GM23338 (cell line): Measurements from ENCODE around the gene CPTP. TPM values are rescaled to one million over a fixed set of nuclear protein-coding genes. Genes with fewer than 3 reads are reported as not detected.

Source experiments
- ATAC-seq: fragments of 200-7000 bp; cut with Tn5 transposase; 3 replicates; pipeline ENCODE4 v1.9.1; 2020
- DNase-seq: peaks from one replicate; pipeline ENCODE4 v3.0.0-alpha.2; 2015; ENCODE audit warnings: low spot score
- H2AFZ ChIP-seq: fragments of 200-600 bp; sonication (generic); 2 replicates; pipeline ENCODE4 v1.8.0; 2016; ENCODE audit warnings: antibody characterized with exemption, mild to moderate bottlenecking, moderate library complexity
- H3F3A ChIP-seq: fragments of 200-600 bp; sonication (generic); replicated peaks from 2 replicates; pipeline ENCODE4 v1.8.0; 2017; ENCODE audit warnings: antibody characterized with exemption, mixed run types, low read depth
- H3K27ac ChIP-seq: fragments of 200-600 bp; sonication (generic); 2 replicates; pipeline ENCODE4 v1.6.1; 2016; ENCODE audit warnings: low read depth
- H3K27me3 ChIP-seq: fragments of 200-600 bp; sonication (generic); 2 replicates; pipeline ENCODE4 v1.8.0; 2016; ENCODE audit warnings: mild to moderate bottlenecking, mixed run types, moderate library complexity; ENCODE audit not compliant: insufficient read depth
- H3K36me3 ChIP-seq: fragments of 200-600 bp; sonication (generic); 2 replicates; pipeline ENCODE4 v1.8.0; 2016; ENCODE audit warnings: mild to moderate bottlenecking; ENCODE audit not compliant: insufficient read depth
- H3K4me1 ChIP-seq: fragments of 200-600 bp; sonication (generic); 2 replicates; pipeline ENCODE4 v1.8.0; 2016; ENCODE audit warnings: mild to moderate bottlenecking, moderate library complexity; ENCODE audit not compliant: insufficient read depth
- H3K4me2 ChIP-seq: fragments of 200-600 bp; sonication (generic); 2 replicates; pipeline ENCODE4 v1.7.1; 2017; ENCODE audit warnings: mixed run types
- H3K4me3 ChIP-seq: fragments of 200-600 bp; sonication (generic); 2 replicates; pipeline ENCODE4 v1.6.1; 2016; ENCODE audit warnings: mixed run types
- H3K79me2 ChIP-seq: fragments of 200-600 bp; sonication (generic); replicated peaks from 2 replicates; pipeline ENCODE4 v1.8.0; 2017; ENCODE audit warnings: mild to moderate bottlenecking; ENCODE audit not compliant: insufficient read depth
- H3K9me2 ChIP-seq: fragments of 200-600 bp; sonication (generic); 2 replicates; pipeline ENCODE4 v1.8.0; 2017; ENCODE audit not compliant: insufficient read depth
- H4K20me1 ChIP-seq: fragments of 200-600 bp; sonication (generic); replicated peaks from 2 replicates; pipeline ENCODE4 v1.8.0; 2017; ENCODE audit warnings: mild to moderate bottlenecking; ENCODE audit not compliant: insufficient read depth
- H3K27ac Mint-ChIP-seq: 2 replicates; pipeline ENCODE4 v1.8.0; 2020; ENCODE audit warnings: inconsistent platforms, mild to moderate bottlenecking, moderate library complexity, mixed read lengths
- H3K27me3 Mint-ChIP-seq: 3 replicates; pipeline ENCODE4 v1.8.0; 2022; ENCODE audit warnings: low read depth, mild to moderate bottlenecking, moderate library complexity, mixed read lengths, inconsistent platforms; ENCODE audit not compliant: insufficient read depth, poor library complexity
- H3K36me3 Mint-ChIP-seq: 3 replicates; pipeline ENCODE4 v1.8.0; 2021; ENCODE audit warnings: low read depth, mild to moderate bottlenecking, inconsistent platforms, moderate library complexity, mixed read lengths
- H3K4me1 Mint-ChIP-seq: 3 replicates; pipeline ENCODE4 v1.8.0; 2020; ENCODE audit warnings: mild to moderate bottlenecking, inconsistent platforms, mixed read lengths
- H3K4me3 Mint-ChIP-seq: 3 replicates; pipeline ENCODE4 v1.8.0; 2021; ENCODE audit warnings: moderate library complexity, mild to moderate bottlenecking, inconsistent platforms, mixed read lengths
- H3K9me3 Mint-ChIP-seq: 3 replicates; pipeline ENCODE4 v1.8.0; 2020; ENCODE audit warnings: moderate library complexity, mild to moderate bottlenecking, inconsistent platforms, mixed read lengths
- CREB1 ChIP-seq: fragments of 250-450 bp; sonication (Bioruptor Pico); IDR thresholded peaks from 2 replicates; pipeline ENCODE4 v1.5.0; 2020; ENCODE audit warnings: low read depth, mild to moderate bottlenecking, moderate library complexity
- EZH2 ChIP-seq: fragments of 200-600 bp; sonication (generic); IDR thresholded peaks from one replicate; pipeline ENCODE4 v1.8.0; 2017; ENCODE audit warnings: antibody characterized with exemption, mild to moderate bottlenecking, low read depth; ENCODE audit not compliant: unreplicated experiment
- EZH2phosphoT487 ChIP-seq: fragments of 200-600 bp; sonication (generic); IDR thresholded peaks from one replicate; pipeline ENCODE4 v1.8.1; 2018; ENCODE audit warnings: antibody characterized with exemption; ENCODE audit not compliant: unreplicated experiment
- JUNB ChIP-seq: IDR thresholded peaks from one replicate; pipeline ENCODE4 v1.6.1; 2016; ENCODE audit warnings: antibody characterized with exemption; ENCODE audit not compliant: unreplicated experiment
- NANOG ChIP-seq: IDR thresholded peaks from 2 replicates; pipeline ENCODE4 v1.6.1; 2016; ENCODE audit warnings: antibody characterized with exemption, borderline replicate concordance
- POLR2AphosphoS5 ChIP-seq: IDR thresholded peaks from 2 replicates; pipeline ENCODE4 v1.6.1; 2016; ENCODE audit warnings: antibody characterized with exemption, low read depth
- STAT1 ChIP-seq: IDR thresholded peaks from one replicate; pipeline ENCODE4 v1.6.1; 2016; ENCODE audit warnings: antibody characterized with exemption; ENCODE audit not compliant: unreplicated experiment
- ZNF114 ChIP-seq: fragments of 250-450 bp; sonication (Bioruptor Pico); IDR thresholded peaks from 2 replicates; pipeline ENCODE4 v1.5.0; 2020; ENCODE audit warnings: mild to moderate bottlenecking, moderate library complexity
- ZNF331 ChIP-seq: fragments of 250-450 bp; sonication (Bioruptor Pico); IDR thresholded peaks from 2 replicates; pipeline ENCODE4 v1.5.0; 2020; ENCODE audit warnings: low read depth, mild to moderate bottlenecking, moderate library complexity
- polyA plus RNA-seq: library from polyadenylated mRNA; unstranded; fragments of >200 nt; fragmentation: Nextera tagmentation; extraction: Ambion mirVana; gene quantifications from 2 replicates; pipeline ENCODE4 v1.2.1, GENCODE V29; 2016
- total RNA-seq: library from RNA; depleted of rRNA; stranded (reverse); fragments of >200 nt; shearing (Covaris generic); gene quantifications from 2 replicates; pipeline ENCODE4 v1.2.3, GENCODE V29; 2014
- TF ChIP-seq, protein P1 (sequence below), 2 experiments: fragments of 200-600 bp in 1 of 2; sonication (generic) in 1 of 2; conservative IDR thresholded peaks; 2 replicates each; pipeline versions ENCODE4 v1.5.1 to v1.6.1; 2016 to 2017; ENCODE audit warnings: antibody characterized with exemption in 2 of 2, low read depth in 2 of 2, mild to moderate bottlenecking in 2 of 2, moderate library complexity in 1 of 2
- TF ChIP-seq, protein P2 (sequence below): IDR thresholded peaks from 2 replicates; pipeline ENCODE4 v1.6.1; 2016; ENCODE audit warnings: antibody characterized with exemption
- TF ChIP-seq, protein P3 (sequence below): IDR thresholded peaks from one replicate; pipeline ENCODE4 v1.6.1; 2018; ENCODE audit warnings: antibody characterized with exemption; ENCODE audit not compliant: unreplicated experiment
- TF ChIP-seq, protein P4 (sequence below): fragments of 250-450 bp; sonication (Bioruptor Pico); IDR thresholded peaks from 2 replicates; pipeline ENCODE4 v1.5.0; 2020; ENCODE audit warnings: mild to moderate bottlenecking, moderate library complexity

Gene CPTP
- total and polyA plus RNA-seq, 2 experiments from 2014 or later = 8.1 to 13.5 TPM

DNA sequence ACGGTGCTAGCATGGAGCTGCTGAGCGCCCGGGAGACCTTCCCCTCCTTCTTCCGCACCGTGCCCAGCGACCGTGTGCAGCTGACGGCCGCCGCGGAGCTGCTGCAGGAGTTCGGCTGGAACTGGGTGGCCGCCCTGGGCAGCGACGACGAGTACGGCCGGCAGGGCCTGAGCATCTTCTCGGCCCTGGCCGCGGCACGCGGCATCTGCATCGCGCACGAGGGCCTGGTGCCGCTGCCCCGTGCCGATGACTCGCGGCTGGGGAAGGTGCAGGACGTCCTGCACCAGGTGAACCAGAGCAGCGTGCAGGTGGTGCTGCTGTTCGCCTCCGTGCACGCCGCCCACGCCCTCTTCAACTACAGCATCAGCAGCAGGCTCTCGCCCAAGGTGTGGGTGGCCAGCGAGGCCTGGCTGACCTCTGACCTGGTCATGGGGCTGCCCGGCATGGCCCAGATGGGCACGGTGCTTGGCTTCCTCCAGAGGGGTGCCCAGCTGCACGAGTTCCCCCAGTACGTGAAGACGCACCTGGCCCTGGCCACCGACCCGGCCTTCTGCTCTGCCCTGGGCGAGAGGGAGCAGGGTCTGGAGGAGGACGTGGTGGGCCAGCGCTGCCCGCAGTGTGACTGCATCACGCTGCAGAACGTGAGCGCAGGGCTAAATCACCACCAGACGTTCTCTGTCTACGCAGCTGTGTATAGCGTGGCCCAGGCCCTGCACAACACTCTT, 7.6 kb downstream of the CPTP start:
- H3K36me3 Mint-ChIP-seq = peaks cover 5% of the 10 kb centered on the region; the same call in 2 of the 3 replicates
- H3K9me3 Mint-ChIP-seq = no peaks in the 10 kb centered on the region
- Histone ChIP-seq H2AFZ (no peak overlapping the region), H3K4me2 (no peak overlapping the region), H3K27ac (no peak overlapping the region), H3K27me3 (no peaks in the 10 kb centered on the region), H3F3A (peaks cover 18% of the 10 kb centered on the region; the same call in 1 of the 2 replicates), H3K4me1 (no peaks in the 10 kb centered on the region), H3K4me3 (no peak overlapping the region), H4K20me1 (no peaks in the 10 kb centered on the region), H3K79me2 (no peaks in the 10 kb centered on the region), H3K9me2 (no peaks in the 10 kb centered on the region), H3K36me3 (no peaks in the 10 kb centered on the region)
- H3K4me3 Mint-ChIP-seq = no peak overlapping the region
- TF ChIP-seq, protein P1, sequence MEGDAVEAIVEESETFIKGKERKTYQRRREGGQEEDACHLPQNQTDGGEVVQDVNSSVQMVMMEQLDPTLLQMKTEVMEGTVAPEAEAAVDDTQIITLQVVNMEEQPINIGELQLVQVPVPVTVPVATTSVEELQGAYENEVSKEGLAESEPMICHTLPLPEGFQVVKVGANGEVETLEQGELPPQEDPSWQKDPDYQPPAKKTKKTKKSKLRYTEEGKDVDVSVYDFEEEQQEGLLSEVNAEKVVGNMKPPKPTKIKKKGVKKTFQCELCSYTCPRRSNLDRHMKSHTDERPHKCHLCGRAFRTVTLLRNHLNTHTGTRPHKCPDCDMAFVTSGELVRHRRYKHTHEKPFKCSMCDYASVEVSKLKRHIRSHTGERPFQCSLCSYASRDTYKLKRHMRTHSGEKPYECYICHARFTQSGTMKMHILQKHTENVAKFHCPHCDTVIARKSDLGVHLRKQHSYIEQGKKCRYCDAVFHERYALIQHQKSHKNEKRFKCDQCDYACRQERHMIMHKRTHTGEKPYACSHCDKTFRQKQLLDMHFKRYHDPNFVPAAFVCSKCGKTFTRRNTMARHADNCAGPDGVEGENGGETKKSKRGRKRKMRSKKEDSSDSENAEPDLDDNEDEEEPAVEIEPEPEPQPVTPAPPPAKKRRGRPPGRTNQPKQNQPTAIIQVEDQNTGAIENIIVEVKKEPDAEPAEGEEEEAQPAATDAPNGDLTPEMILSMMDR (conservative IDR thresholded peaks at IDR 0.05; ENCODE audit: low read depth in 2 of 2) = no peak
- no peak; the same call in 1 of the 2 replicates for TF ChIP-seq POLR2AphosphoS5
- TF ChIP-seq, protein P2, sequence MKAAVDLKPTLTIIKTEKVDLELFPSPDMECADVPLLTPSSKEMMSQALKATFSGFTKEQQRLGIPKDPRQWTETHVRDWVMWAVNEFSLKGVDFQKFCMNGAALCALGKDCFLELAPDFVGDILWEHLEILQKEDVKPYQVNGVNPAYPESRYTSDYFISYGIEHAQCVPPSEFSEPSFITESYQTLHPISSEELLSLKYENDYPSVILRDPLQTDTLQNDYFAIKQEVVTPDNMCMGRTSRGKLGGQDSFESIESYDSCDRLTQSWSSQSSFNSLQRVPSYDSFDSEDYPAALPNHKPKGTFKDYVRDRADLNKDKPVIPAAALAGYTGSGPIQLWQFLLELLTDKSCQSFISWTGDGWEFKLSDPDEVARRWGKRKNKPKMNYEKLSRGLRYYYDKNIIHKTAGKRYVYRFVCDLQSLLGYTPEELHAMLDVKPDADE = no peak
- no peak for TF ChIP-seq NANOG
- TF ChIP-seq ZNF114 (CRISPR knock-in tag) = no peak
- TF ChIP-seq ZNF331 = no peak
- TF ChIP-seq JUNB = no peak
- TF ChIP-seq STAT1 = no peak
- no peak for TF ChIP-seq CREB1
- TF ChIP-seq, protein P3, sequence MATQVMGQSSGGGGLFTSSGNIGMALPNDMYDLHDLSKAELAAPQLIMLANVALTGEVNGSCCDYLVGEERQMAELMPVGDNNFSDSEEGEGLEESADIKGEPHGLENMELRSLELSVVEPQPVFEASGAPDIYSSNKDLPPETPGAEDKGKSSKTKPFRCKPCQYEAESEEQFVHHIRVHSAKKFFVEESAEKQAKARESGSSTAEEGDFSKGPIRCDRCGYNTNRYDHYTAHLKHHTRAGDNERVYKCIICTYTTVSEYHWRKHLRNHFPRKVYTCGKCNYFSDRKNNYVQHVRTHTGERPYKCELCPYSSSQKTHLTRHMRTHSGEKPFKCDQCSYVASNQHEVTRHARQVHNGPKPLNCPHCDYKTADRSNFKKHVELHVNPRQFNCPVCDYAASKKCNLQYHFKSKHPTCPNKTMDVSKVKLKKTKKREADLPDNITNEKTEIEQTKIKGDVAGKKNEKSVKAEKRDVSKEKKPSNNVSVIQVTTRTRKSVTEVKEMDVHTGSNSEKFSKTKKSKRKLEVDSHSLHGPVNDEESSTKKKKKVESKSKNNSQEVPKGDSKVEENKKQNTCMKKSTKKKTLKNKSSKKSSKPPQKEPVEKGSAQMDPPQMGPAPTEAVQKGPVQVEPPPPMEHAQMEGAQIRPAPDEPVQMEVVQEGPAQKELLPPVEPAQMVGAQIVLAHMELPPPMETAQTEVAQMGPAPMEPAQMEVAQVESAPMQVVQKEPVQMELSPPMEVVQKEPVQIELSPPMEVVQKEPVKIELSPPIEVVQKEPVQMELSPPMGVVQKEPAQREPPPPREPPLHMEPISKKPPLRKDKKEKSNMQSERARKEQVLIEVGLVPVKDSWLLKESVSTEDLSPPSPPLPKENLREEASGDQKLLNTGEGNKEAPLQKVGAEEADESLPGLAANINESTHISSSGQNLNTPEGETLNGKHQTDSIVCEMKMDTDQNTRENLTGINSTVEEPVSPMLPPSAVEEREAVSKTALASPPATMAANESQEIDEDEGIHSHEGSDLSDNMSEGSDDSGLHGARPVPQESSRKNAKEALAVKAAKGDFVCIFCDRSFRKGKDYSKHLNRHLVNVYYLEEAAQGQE = no peak
- TF ChIP-seq, protein P4, sequence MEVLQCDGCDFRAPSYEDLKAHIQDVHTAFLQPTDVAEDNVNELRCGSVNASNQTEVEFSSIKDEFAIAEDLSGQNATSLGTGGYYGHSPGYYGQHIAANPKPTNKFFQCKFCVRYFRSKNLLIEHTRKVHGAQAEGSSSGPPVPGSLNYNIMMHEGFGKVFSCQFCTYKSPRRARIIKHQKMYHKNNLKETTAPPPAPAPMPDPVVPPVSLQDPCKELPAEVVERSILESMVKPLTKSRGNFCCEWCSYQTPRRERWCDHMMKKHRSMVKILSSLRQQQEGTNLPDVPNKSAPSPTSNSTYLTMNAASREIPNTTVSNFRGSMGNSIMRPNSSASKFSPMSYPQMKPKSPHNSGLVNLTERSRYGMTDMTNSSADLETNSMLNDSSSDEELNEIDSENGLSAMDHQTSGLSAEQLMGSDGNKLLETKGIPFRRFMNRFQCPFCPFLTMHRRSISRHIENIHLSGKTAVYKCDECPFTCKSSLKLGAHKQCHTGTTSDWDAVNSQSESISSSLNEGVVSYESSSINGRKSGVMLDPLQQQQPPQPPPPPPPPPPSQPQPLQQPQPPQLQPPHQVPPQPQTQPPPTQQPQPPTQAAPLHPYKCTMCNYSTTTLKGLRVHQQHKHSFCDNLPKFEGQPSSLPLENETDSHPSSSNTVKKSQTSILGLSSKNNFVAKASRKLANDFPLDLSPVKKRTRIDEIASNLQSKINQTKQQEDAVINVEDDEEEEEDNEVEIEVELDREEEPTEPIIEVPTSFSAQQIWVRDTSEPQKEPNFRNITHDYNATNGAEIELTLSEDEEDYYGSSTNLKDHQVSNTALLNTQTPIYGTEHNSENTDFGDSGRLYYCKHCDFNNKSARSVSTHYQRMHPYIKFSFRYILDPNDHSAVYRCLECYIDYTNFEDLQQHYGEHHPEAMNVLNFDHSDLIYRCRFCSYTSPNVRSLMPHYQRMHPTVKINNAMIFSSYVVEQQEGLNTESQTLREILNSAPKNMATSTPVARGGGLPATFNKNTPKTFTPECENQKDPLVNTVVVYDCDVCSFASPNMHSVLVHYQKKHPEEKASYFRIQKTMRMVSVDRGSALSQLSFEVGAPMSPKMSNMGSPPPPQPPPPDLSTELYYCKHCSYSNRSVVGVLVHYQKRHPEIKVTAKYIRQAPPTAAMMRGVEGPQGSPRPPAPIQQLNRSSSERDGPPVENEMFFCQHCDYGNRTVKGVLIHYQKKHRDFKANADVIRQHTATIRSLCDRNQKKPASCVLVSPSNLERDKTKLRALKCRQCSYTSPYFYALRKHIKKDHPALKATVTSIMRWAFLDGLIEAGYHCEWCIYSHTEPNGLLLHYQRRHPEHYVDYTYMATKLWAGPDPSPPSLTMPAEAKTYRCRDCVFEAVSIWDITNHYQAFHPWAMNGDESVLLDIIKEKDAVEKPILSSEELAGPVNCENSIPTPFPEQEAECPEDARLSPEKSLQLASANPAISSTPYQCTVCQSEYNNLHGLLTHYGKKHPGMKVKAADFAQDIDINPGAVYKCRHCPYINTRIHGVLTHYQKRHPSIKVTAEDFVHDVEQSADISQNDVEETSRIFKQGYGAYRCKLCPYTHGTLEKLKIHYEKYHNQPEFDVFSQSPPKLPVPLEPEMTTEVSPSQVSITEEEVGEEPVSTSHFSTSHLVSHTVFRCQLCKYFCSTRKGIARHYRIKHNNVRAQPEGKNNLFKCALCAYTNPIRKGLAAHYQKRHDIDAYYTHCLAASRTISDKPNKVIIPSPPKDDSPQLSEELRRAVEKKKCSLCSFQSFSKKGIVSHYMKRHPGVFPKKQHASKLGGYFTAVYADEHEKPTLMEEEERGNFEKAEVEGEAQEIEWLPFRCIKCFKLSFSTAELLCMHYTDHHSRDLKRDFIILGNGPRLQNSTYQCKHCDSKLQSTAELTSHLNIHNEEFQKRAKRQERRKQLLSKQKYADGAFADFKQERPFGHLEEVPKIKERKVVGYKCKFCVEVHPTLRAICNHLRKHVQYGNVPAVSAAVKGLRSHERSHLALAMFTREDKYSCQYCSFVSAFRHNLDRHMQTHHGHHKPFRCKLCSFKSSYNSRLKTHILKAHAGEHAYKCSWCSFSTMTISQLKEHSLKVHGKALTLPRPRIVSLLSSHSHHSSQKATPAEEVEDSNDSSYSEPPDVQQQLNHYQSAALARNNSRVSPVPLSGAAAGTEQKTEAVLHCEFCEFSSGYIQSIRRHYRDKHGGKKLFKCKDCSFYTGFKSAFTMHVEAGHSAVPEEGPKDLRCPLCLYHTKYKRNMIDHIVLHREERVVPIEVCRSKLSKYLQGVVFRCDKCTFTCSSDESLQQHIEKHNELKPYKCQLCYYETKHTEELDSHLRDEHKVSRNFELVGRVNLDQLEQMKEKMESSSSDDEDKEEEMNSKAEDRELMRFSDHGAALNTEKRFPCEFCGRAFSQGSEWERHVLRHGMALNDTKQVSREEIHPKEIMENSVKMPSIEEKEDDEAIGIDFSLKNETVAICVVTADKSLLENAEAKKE (CRISPR knock-in tag) = no peak
- no peak for TF ChIP-seq EZH2phosphoT487
- no peak for TF ChIP-seq EZH2
- peaks cover 10% of the 10 kb centered on the region for H3K27me3 Mint-ChIP-seq
- DNase-seq (no peak), ATAC-seq (no peak)
- no peaks in the 10 kb centered on the region for H3K4me1 Mint-ChIP-seq
- H3K27ac Mint-ChIP-seq = no peak overlapping the region
